Keratinocyte (primary cell): ENCODE measurements around the gene ARSI.

Experiments
- CTCF ChIP-seq, 3 experiments: IDR thresholded peaks in 1 of 3; conservative IDR thresholded peaks in 1 of 3; optimal IDR thresholded peaks in 1 of 3; 2 replicates in 2 of 3; 3 replicates in 1 of 3; pipeline versions ENCODE3 to v1.5.1; 2011; ENCODE audit warnings: low read length in 3 of 3, mild to moderate bottlenecking in 3 of 3, moderate library complexity in 2 of 3, control low read depth in 1 of 3, inconsistent platforms in 1 of 3; ENCODE audit not compliant: insufficient read depth in 2 of 3; ENCODE audit errors: extremely low read depth in 1 of 3
- EZH2 ChIP-seq: IDR thresholded peaks from one replicate; pipeline ENCODE4 v1.6.1; 2012; ENCODE audit warnings: inconsistent platforms, mild to moderate bottlenecking, low read length, moderate library complexity

GRCh38 chr5:150288361-150288760 is 14.3 kb downstream of the ARSI start:
- no peak for TF ChIP-seq CTCF (optimal IDR thresholded peaks at IDR 0.05 in 1 of 3, IDR thresholded peaks at IDR 0.05 in 1 of 3, conservative IDR thresholded peaks at IDR 0.05 in 1 of 3; ENCODE audit: extremely low read depth in 1 of 3, insufficient read depth in 2 of 3, low read length in 3 of 3)
- no peak for TF ChIP-seq EZH2
